Measurements from ENCODE around the gene ASPG.

The ASPG gene

GRCh38 chr14:104076743-104077142 is 8.8 kb upstream of the ASPG start:
- DNase-seq = no peak

- peak; percentile 36 for DNase-seq
Observed at GRCh38 chr14:104078031-104078455, 7.5 kb upstream of the ASPG start.

- no peak for DNase-seq
Observed at GRCh38 chr14:104080376-104081260, 4.9 kb upstream of the ASPG start.

- no peak for DNase-seq
Observed at GRCh38 chr14:104081261-104081835, 4.2 kb upstream of the ASPG start.

GRCh38 chr14:104081951-104082464 is 3.5 kb upstream of the ASPG start:
- no peak for DNase-seq

GRCh38 chr14:104082807-104083206 is 2.7 kb upstream of the ASPG start:
- DNase-seq = no peak

GRCh38 chr14:104084251-104085002 is 1.1 kb upstream of the ASPG start:
- DNase-seq = no peak

GRCh38 chr14:104085889-104086201 is 345 bp downstream of the ASPG start:
- no peak for DNase-seq

- DNase-seq = no peak
Observed at GRCh38 chr14:104086210-104086660, 735 bp downstream of the ASPG start.

GRCh38 chr14:104086661-104087461 is 1.4 kb downstream of the ASPG start:
- DNase-seq = no peak

- DNase-seq = no peak
Observed at GRCh38 chr14:104087505-104087904, 2.0 kb downstream of the ASPG start.

- no peak for DNase-seq
Observed at GRCh38 chr14:104087981-104088850, 2.7 kb downstream of the ASPG start.

GRCh38 chr14:104090071-104090748 is 4.7 kb downstream of the ASPG start:
- DNase-seq = no peak

- no peak for DNase-seq
Observed at GRCh38 chr14:104091061-104091926, 5.8 kb downstream of the ASPG start.

- DNase-seq = no peak
Observed at GRCh38 chr14:104091927-104092771, 6.6 kb downstream of the ASPG start.

- no peak for DNase-seq
Observed at GRCh38 chr14:104092931-104093365, 7.4 kb downstream of the ASPG start.

GRCh38 chr14:104093366-104094055 is 8.0 kb downstream of the ASPG start:
- DNase-seq = no peak

- DNase-seq = no peak
Observed at GRCh38 chr14:104094056-104094708, 8.7 kb downstream of the ASPG start.

All from NCI-H187 treated with DMSO at 0.1 percent for 48 hours (cell line).